WTC11 (cell line): ENCODE results near the gene BNC2. TPM values are rescaled to one million over a fixed set of nuclear protein-coding genes. Genes with fewer than 3 reads are reported as not detected.

Experiments
- ATAC-seq: fragments of 200-7000 bp; cut with Tn5 transposase; 2 replicates; pipeline ENCODE4 v1.10.0; 2021; ENCODE audit warnings: mild to moderate bottlenecking, moderate library complexity
- CTCF ChIA-PET: fragments of 300-600 bp; sonication (Branson Sonifier 250); formaldehyde crosslinking; loops from one replicate; lab custom pipeline; 2021; ENCODE audit warnings: antibody characterized with exemption; lab: Charles Lee
- POLR2A ChIA-PET: fragments of 350-600 bp; sonication (Branson Sonifier 250); formaldehyde crosslinking; loops from one replicate; lab custom pipeline; 2021; ENCODE audit warnings: antibody characterized with exemption; lab: Charles Lee
- DNase-seq: peaks from one replicate; pipeline ENCODE4 v3.0.0; 2021; ENCODE audit warnings: low spot score
- H3K27ac Mint-ChIP-seq: 2 replicates; pipeline ENCODE4 v1.8.0; 2021; ENCODE audit warnings: mixed read lengths
- H3K27me3 Mint-ChIP-seq: 2 replicates; pipeline ENCODE4 v1.8.0; 2021; ENCODE audit warnings: low read depth, mild to moderate bottlenecking, moderate library complexity, mixed read lengths
- H3K36me3 Mint-ChIP-seq: 2 replicates; pipeline ENCODE4 v1.8.0; 2021; ENCODE audit warnings: mixed read lengths
- H3K4me1 Mint-ChIP-seq: 2 replicates; pipeline ENCODE4 v1.8.0; 2022; ENCODE audit warnings: mixed read lengths
- H3K4me3 Mint-ChIP-seq: 2 replicates; pipeline ENCODE4 v1.8.0; 2021; ENCODE audit warnings: mild to moderate bottlenecking, moderate library complexity, mixed read lengths
- H3K9me3 Mint-ChIP-seq: 2 replicates; pipeline ENCODE4 v1.8.0; 2021; ENCODE audit warnings: mixed read lengths
- AR ChIP-seq: fragments of 250-450 bp; sonication (Bioruptor Pico); IDR thresholded peaks from 2 replicates; pipeline ENCODE4 v1.9.0; 2021; ENCODE audit warnings: mild to moderate bottlenecking
- CREB1 ChIP-seq: sonication (generic); formaldehyde crosslinking; IDR thresholded peaks from 2 replicates; pipeline ENCODE4 v1.8.0; 2023; ENCODE audit warnings: mild to moderate bottlenecking, missing genetic modification reagents
- E2F1 ChIP-seq: sonication (generic); formaldehyde crosslinking; IDR thresholded peaks from 2 replicates; pipeline ENCODE4 v1.8.0; 2022; ENCODE audit warnings: mild to moderate bottlenecking, missing genetic modification reagents
- EMX1 ChIP-seq: fragments of 250-450 bp; sonication (Bioruptor Pico); IDR thresholded peaks from 2 replicates; pipeline ENCODE4 v1.8.0; 2021; ENCODE audit warnings: mild to moderate bottlenecking
- FOXJ3 ChIP-seq: sonication (generic); formaldehyde crosslinking; IDR thresholded peaks from 2 replicates; pipeline ENCODE4 v1.9.0; 2021; ENCODE audit warnings: missing genetic modification reagents, mild to moderate bottlenecking, borderline replicate concordance
- GABPB1 ChIP-seq: sonication (generic); formaldehyde crosslinking; IDR thresholded peaks from 2 replicates; pipeline ENCODE4 v1.8.1; 2023; ENCODE audit warnings: mild to moderate bottlenecking, missing genetic modification reagents
- HMGA2 ChIP-seq: fragments of 250-450 bp; sonication (Bioruptor Pico); IDR thresholded peaks from 2 replicates; pipeline ENCODE4 v1.4.0; 2021; ENCODE audit warnings: mild to moderate bottlenecking, moderate library complexity
- JAZF1 ChIP-seq: fragments of 250-450 bp; sonication (Bioruptor Pico); IDR thresholded peaks from 2 replicates; pipeline ENCODE4 v1.9.0; 2021; ENCODE audit warnings: moderate library complexity, mild to moderate bottlenecking, inconsistent platforms
- JUN ChIP-seq: sonication (generic); formaldehyde crosslinking; IDR thresholded peaks from 2 replicates; pipeline ENCODE4 v1.8.0; 2023; ENCODE audit warnings: mild to moderate bottlenecking, missing genetic modification reagents
- KAT7 ChIP-seq: sonication (generic); formaldehyde crosslinking; IDR thresholded peaks from 2 replicates; pipeline ENCODE4 v1.8.1; 2023; ENCODE audit warnings: missing genetic modification reagents, mild to moderate bottlenecking, borderline replicate concordance
- NFYB ChIP-seq: sonication (generic); formaldehyde crosslinking; conservative IDR thresholded peaks from 2 replicates; pipeline ENCODE4 v1.8.0; 2022; ENCODE audit warnings: low read depth, missing genetic modification reagents
- TCF7 ChIP-seq: sonication (generic); formaldehyde crosslinking; IDR thresholded peaks from 2 replicates; pipeline ENCODE4 v1.8.0; 2022; ENCODE audit warnings: mild to moderate bottlenecking, low read depth, missing genetic modification reagents, moderate library complexity
- ZNF121 ChIP-seq: sonication (generic); formaldehyde crosslinking; IDR thresholded peaks from 2 replicates; pipeline ENCODE4 v1.8.0; 2023; ENCODE audit warnings: missing genetic modification reagents
- ZNF425 ChIP-seq: fragments of 250-450 bp; sonication (Bioruptor Pico); conservative IDR thresholded peaks from 2 replicates; pipeline ENCODE4 v1.9.0; 2021; ENCODE audit warnings: mild to moderate bottlenecking
- ZNF532 ChIP-seq: fragments of 250-450 bp; sonication (Bioruptor Pico); IDR thresholded peaks from 2 replicates; pipeline ENCODE4 v1.9.0; 2021; ENCODE audit warnings: mild to moderate bottlenecking, borderline replicate concordance
- ZNF671 ChIP-seq: fragments of 250-450 bp; sonication (Bioruptor Pico); IDR thresholded peaks from 2 replicates; pipeline ENCODE4 v1.8.0; 2021; ENCODE audit warnings: mild to moderate bottlenecking
- total RNA-seq: library from RNA; stranded (reverse); gene quantifications from 3 replicates; pipeline ENCODE4 v1.2.3, GENCODE V29; 2021
- TF ChIP-seq, protein P1 (sequence below): sonication (generic); formaldehyde crosslinking; conservative IDR thresholded peaks from 2 replicates; pipeline ENCODE4 v1.8.1; 2022; ENCODE audit warnings: mild to moderate bottlenecking, missing genetic modification reagents
- TF ChIP-seq, protein P2 (sequence below): sonication (generic); formaldehyde crosslinking; IDR thresholded peaks from 2 replicates; pipeline ENCODE4 v1.8.1; 2023; ENCODE audit warnings: mild to moderate bottlenecking, missing genetic modification reagents
- TF ChIP-seq, protein P3 (sequence below): sonication (generic); formaldehyde crosslinking; IDR thresholded peaks from 2 replicates; pipeline ENCODE4 v1.8.1; 2022; ENCODE audit warnings: low read depth, mild to moderate bottlenecking, moderate library complexity, missing genetic modification reagents, borderline replicate concordance
- TF ChIP-seq, protein P4 (sequence below): sonication (generic); formaldehyde crosslinking; IDR thresholded peaks from 2 replicates; pipeline ENCODE4 v1.8.0; 2023; ENCODE audit warnings: mild to moderate bottlenecking, missing genetic modification reagents

The BNC2 gene
- total RNA-seq, 1 experiment from 2014 or later = 33.3 TPM

DNA sequence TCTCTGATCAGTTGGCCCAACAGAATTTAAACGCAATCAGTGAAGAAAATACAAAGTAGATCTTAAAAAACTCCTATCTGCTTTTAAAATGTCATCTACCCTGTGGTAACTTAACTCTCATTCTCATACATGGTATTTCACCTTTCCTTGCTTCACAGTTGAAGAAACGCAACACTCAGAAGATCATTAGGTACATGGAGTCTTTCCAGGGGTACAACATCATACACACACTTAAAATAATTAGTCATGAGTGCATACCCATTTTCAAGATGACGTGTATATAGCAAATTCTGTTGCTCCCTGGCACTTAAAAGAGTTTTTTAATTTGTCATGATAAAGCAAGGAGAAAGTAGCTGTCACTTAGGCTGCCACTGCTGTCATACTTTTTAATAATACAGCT, 259.9 kb downstream of the BNC2 start (continued):
- TF ChIP-seq CREB1 (no peak), NFYB (CRISPR knock-in tag) (no peak), HMGA2 (CRISPR knock-in tag) (no peak), AR (CRISPR knock-in tag) (no peak), E2F1 (CRISPR knock-in tag) (no peak)
- TF ChIP-seq, protein P1, sequence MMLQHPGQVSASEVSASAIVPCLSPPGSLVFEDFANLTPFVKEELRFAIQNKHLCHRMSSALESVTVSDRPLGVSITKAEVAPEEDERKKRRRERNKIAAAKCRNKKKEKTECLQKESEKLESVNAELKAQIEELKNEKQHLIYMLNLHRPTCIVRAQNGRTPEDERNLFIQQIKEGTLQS (CRISPR knock-in tag) = no peak

GRCh38 chr9:16608906-16609305, 261.6 kb downstream of the BNC2 start:
- POLR2A ChIA-PET = no interaction called here
- ATAC-seq = peak; percentile 69
- CTCF ChIA-PET = no interaction called here
- DNase-seq = no peak
- H3K4me1 Mint-ChIP-seq = peaks cover 48% of the 10 kb centered on the region
- H3K36me3 Mint-ChIP-seq = no peaks in the 10 kb centered on the region
- no peak overlapping the region for H3K4me3 Mint-ChIP-seq
- no peak overlapping the region for H3K27ac Mint-ChIP-seq
- no peaks in the 10 kb centered on the region for H3K9me3 Mint-ChIP-seq
- H3K27me3 Mint-ChIP-seq = no peaks in the 10 kb centered on the region
- TF ChIP-seq, protein P2, sequence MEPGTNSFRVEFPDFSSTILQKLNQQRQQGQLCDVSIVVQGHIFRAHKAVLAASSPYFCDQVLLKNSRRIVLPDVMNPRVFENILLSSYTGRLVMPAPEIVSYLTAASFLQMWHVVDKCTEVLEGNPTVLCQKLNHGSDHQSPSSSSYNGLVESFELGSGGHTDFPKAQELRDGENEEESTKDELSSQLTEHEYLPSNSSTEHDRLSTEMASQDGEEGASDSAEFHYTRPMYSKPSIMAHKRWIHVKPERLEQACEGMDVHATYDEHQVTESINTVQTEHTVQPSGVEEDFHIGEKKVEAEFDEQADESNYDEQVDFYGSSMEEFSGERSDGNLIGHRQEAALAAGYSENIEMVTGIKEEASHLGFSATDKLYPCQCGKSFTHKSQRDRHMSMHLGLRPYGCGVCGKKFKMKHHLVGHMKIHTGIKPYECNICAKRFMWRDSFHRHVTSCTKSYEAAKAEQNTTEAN (CRISPR knock-in tag) = no peak
- TF ChIP-seq ZNF671 (CRISPR knock-in tag) (no peak), GABPB1 (CRISPR knock-in tag) (no peak), ZNF532 (CRISPR knock-in tag) (no peak), TCF7 (no peak), JAZF1 (no peak), ZNF425 (no peak), FOXJ3 (no peak), HMGA2 (CRISPR knock-in tag) (no peak), KAT7 (CRISPR knock-in tag) (no peak), JUN (no peak), ZNF121 (CRISPR knock-in tag) (no peak), EMX1 (CRISPR knock-in tag) (no peak)
- TF ChIP-seq, protein P3, sequence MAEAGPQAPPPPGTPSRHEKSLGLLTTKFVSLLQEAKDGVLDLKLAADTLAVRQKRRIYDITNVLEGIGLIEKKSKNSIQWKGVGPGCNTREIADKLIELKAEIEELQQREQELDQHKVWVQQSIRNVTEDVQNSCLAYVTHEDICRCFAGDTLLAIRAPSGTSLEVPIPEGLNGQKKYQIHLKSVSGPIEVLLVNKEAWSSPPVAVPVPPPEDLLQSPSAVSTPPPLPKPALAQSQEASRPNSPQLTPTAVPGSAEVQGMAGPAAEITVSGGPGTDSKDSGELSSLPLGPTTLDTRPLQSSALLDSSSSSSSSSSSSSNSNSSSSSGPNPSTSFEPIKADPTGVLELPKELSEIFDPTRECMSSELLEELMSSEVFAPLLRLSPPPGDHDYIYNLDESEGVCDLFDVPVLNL (CRISPR knock-in tag) = no peak
- TF ChIP-seq, protein P4, sequence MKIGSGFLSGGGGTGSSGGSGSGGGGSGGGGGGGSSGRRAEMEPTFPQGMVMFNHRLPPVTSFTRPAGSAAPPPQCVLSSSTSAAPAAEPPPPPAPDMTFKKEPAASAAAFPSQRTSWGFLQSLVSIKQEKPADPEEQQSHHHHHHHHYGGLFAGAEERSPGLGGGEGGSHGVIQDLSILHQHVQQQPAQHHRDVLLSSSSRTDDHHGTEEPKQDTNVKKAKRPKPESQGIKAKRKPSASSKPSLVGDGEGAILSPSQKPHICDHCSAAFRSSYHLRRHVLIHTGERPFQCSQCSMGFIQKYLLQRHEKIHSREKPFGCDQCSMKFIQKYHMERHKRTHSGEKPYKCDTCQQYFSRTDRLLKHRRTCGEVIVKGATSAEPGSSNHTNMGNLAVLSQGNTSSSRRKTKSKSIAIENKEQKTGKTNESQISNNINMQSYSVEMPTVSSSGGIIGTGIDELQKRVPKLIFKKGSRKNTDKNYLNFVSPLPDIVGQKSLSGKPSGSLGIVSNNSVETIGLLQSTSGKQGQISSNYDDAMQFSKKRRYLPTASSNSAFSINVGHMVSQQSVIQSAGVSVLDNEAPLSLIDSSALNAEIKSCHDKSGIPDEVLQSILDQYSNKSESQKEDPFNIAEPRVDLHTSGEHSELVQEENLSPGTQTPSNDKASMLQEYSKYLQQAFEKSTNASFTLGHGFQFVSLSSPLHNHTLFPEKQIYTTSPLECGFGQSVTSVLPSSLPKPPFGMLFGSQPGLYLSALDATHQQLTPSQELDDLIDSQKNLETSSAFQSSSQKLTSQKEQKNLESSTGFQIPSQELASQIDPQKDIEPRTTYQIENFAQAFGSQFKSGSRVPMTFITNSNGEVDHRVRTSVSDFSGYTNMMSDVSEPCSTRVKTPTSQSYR = no peak
